Fibroblast of lung (primary cell): ENCODE measurements around the gene CERK. TPM values are rescaled to one million over a fixed set of nuclear protein-coding genes. Genes with fewer than 3 reads are reported as not detected.

Source experiments
- DNase-seq, 2 donors: peaks; one replicate each; pipeline versions ENCODE4 v3.0.0 to v3.0.0-alpha.2; 2010; ENCODE audit warnings: low read depth in 2 of 2
- H2AFZ ChIP-seq: 2 replicates; pipeline ENCODE4 v1.5.1; 2012; ENCODE audit warnings: low read length, control low read depth, inconsistent platforms
- H3K27ac ChIP-seq: 2 replicates; pipeline ENCODE4 v1.5.1; 2011; ENCODE audit warnings: low read length, control low read depth; ENCODE audit not compliant: insufficient read depth
- H3K27me3 ChIP-seq: 2 replicates; pipeline ENCODE4 v1.5.1; 2011; ENCODE audit warnings: mild to moderate bottlenecking, low read length; ENCODE audit not compliant: control insufficient read depth, insufficient read depth
- H3K36me3 ChIP-seq: 2 replicates; pipeline ENCODE4 v1.5.1; 2011; ENCODE audit warnings: low read length; ENCODE audit not compliant: control insufficient read depth, insufficient read depth
- H3K4me1 ChIP-seq: 2 replicates; pipeline ENCODE4 v1.5.1; 2011; ENCODE audit warnings: low read length; ENCODE audit not compliant: control insufficient read depth, insufficient read depth; ENCODE audit errors: extremely low read depth
- H3K4me2 ChIP-seq: 2 replicates; pipeline ENCODE4 v1.5.1; 2011; ENCODE audit warnings: low read length, control low read depth; ENCODE audit not compliant: insufficient read depth; ENCODE audit errors: extremely low read depth
- H3K4me3 ChIP-seq, 4 experiments: fragments of 200-600 bp in 1 of 4; sonication (generic) in 1 of 4; replicated peaks in 1 of 4; 2 replicates each; pipeline ENCODE4 v1.5.1; 2011 to 2016; ENCODE audit warnings: low read length in 4 of 4, low read depth in 3 of 4, mild to moderate bottlenecking in 3 of 4, control low read depth in 2 of 4, inconsistent platforms in 1 of 4, mixed read lengths in 1 of 4; ENCODE audit not compliant: insufficient read depth in 1 of 4; ENCODE audit errors: control extremely low read depth in 1 of 4
- H3K79me2 ChIP-seq: 2 replicates; pipeline ENCODE4 v1.5.1; 2012; ENCODE audit warnings: mild to moderate bottlenecking, low read length, inconsistent platforms; ENCODE audit not compliant: control insufficient read depth, insufficient read depth
- H3K9ac ChIP-seq: 2 replicates; pipeline ENCODE4 v1.5.1; 2011; ENCODE audit warnings: mild to moderate bottlenecking, low read length, control low read depth; ENCODE audit not compliant: insufficient read depth
- H3K9me3 ChIP-seq: 2 replicates; pipeline ENCODE4 v1.5.1; 2012; ENCODE audit warnings: low read depth, low read length; ENCODE audit not compliant: control insufficient read depth, insufficient read depth
- H4K20me1 ChIP-seq: 2 replicates; pipeline ENCODE4 v1.5.1; 2011; ENCODE audit warnings: low read length; ENCODE audit not compliant: control insufficient read depth, insufficient read depth; ENCODE audit errors: extremely low read depth
- CTCF ChIP-seq, 2 donors: IDR thresholded peaks in 1 of 2; conservative IDR thresholded peaks in 1 of 2; 1 replicate in 1 of 2; 2 replicates in 1 of 2; pipeline ENCODE4 v1.5.1; 2011 to 2012; ENCODE audit warnings: low read length in 2 of 2, control low read depth in 1 of 2, inconsistent platforms in 1 of 2, low read depth in 1 of 2, mild to moderate bottlenecking in 1 of 2
- EZH2 ChIP-seq: IDR thresholded peaks from 2 replicates; pipeline ENCODE4 v1.5.1; 2012; ENCODE audit warnings: low read length, control low read depth, mild to moderate bottlenecking; ENCODE audit errors: missing control alignments
- polyA plus RNA-seq, 2 donors: library from polyadenylated mRNA; depleted of rRNA in 1 of 2; stranded (reverse) in 1 of 2; unstranded in 1 of 2; fragments of >200 nt; gene quantifications; 2 replicates each; pipeline ENCODE4 v1.2.1, GENCODE V29; 2011 to 2012; ENCODE audit warnings: missing spikeins in 1 of 2
- total RNA-seq: library from RNA; depleted of rRNA; stranded (reverse); fragments of >200 nt; gene quantifications from 2 replicates; pipeline ENCODE4 v1.2.1, GENCODE V29; 2014

The CERK gene
- total and polyA plus RNA-seq, 2 donors (not counting 1 experiment from before 2014, with no cell fraction given): 19.5 to 24.9 TPM

GRCh38 chr22:46781291-46781690 lies 43.2 kb upstream of the CERK start:
- H4K20me1 ChIP-seq: no peaks in the 10 kb centered on the region
- H3K79me2 ChIP-seq: peaks cover 19% of the 10 kb centered on the region
- H3K4me3 ChIP-seq: no peak overlapping the region
- H2AFZ ChIP-seq: no peak overlapping the region
- no peak overlapping the region for H3K9ac ChIP-seq
- no peak overlapping the region for H3K4me2 ChIP-seq
- H3K4me1 ChIP-seq: no peaks in the 10 kb centered on the region
- H3K27ac ChIP-seq: no peak overlapping the region
- H3K27me3 ChIP-seq: no peaks in the 10 kb centered on the region
- no peaks in the 10 kb centered on the region for H3K36me3 ChIP-seq
- TF ChIP-seq EZH2: no peak
- no peak for TF ChIP-seq CTCF (conservative IDR thresholded peaks at IDR 0.05 in 1 of 2, IDR thresholded peaks at IDR 0.05 in 1 of 2; ENCODE audit: low read depth in 1 of 2, low read length in 2 of 2)
- no peak for DNase-seq
- H3K9me3 ChIP-seq: no peaks in the 10 kb centered on the region

- H3K4me1 ChIP-seq: no peaks in the 10 kb centered on the region
- H3K27me3 ChIP-seq: no peaks in the 10 kb centered on the region
- DNase-seq: no peak
- no peaks in the 10 kb centered on the region for H4K20me1 ChIP-seq
- H3K9me3 ChIP-seq: no peaks in the 10 kb centered on the region
- H2AFZ ChIP-seq: no peak overlapping the region
- H3K79me2 ChIP-seq: peaks cover 27% of the 10 kb centered on the region
- H3K27ac ChIP-seq: no peak overlapping the region
- H3K36me3 ChIP-seq: no peaks in the 10 kb centered on the region
- H3K4me3 ChIP-seq: no peak overlapping the region
- TF ChIP-seq CTCF (conservative IDR thresholded peaks at IDR 0.05 in 1 of 2, IDR thresholded peaks at IDR 0.05 in 1 of 2; ENCODE audit: low read depth in 1 of 2, low read length in 2 of 2): no peak
- TF ChIP-seq EZH2: no peak
- no peak overlapping the region for H3K9ac ChIP-seq
- no peak overlapping the region for H3K4me2 ChIP-seq
These were observed 42.4 kb upstream of the CERK start for GRCh38 chr22:46780453-46780852.

- H2AFZ ChIP-seq: no peak overlapping the region
- peaks cover 30% of the 10 kb centered on the region for H3K79me2 ChIP-seq
- H3K9ac ChIP-seq: no peak overlapping the region
- H3K27me3 ChIP-seq: no peaks in the 10 kb centered on the region
- H3K4me3 ChIP-seq: no peak overlapping the region
- DNase-seq: no peak
- no peak overlapping the region for H3K4me2 ChIP-seq
- no peaks in the 10 kb centered on the region for H3K9me3 ChIP-seq
- H3K36me3 ChIP-seq: no peaks in the 10 kb centered on the region
- H3K27ac ChIP-seq: no peak overlapping the region
- no peak for TF ChIP-seq CTCF (conservative IDR thresholded peaks at IDR 0.05 in 1 of 2, IDR thresholded peaks at IDR 0.05 in 1 of 2; ENCODE audit: low read depth in 1 of 2, low read length in 2 of 2)
- no peak for TF ChIP-seq EZH2
- no peaks in the 10 kb centered on the region for H3K4me1 ChIP-seq
- no peaks in the 10 kb centered on the region for H4K20me1 ChIP-seq
These were observed 41.6 kb upstream of the CERK start for GRCh38 chr22:46779651-46780050.
